ENCODE measurements around the gene MTHFD2. TPM values are rescaled to one million over a fixed set of nuclear protein-coding genes. Genes with fewer than 3 reads are reported as not detected.

The MTHFD2 gene
- total RNA-seq, 1 donor from 2014 or later = 365 TPM

- no peak overlapping the region for H2AFZ ChIP-seq (ENCODE audit: low read depth, low read length)
- H3K9ac ChIP-seq (ENCODE audit: low read length) = no peak overlapping the region
- no peaks in the 10 kb centered on the region for H4K20me1 ChIP-seq (ENCODE audit: insufficient read depth, low read length)
- no peak overlapping the region for H3K27ac ChIP-seq (ENCODE audit: low read depth, low read length)
- no peaks in the 10 kb centered on the region for H3K9me3 Mint-ChIP-seq (ENCODE audit: unreplicated experiment)
- no peaks in the 10 kb centered on the region for H3K79me2 ChIP-seq (ENCODE audit: insufficient read depth, low read length)
- DNase-seq (ENCODE audit: low read depth) = no peak
- H3K36me3 ChIP-seq (ENCODE audit: insufficient read depth, low read length) = no peaks in the 10 kb centered on the region
- H3K27ac Mint-ChIP-seq (ENCODE audit: unreplicated experiment) = no peak overlapping the region
- H3K4me1 Mint-ChIP-seq (ENCODE audit: low read depth, unreplicated experiment) = peaks cover 3% of the 10 kb centered on the region
- H3K4me1 ChIP-seq (ENCODE audit: insufficient read depth, low read length) = no peaks in the 10 kb centered on the region
- H3K36me3 Mint-ChIP-seq (ENCODE audit: low read depth, unreplicated experiment) = peaks cover 5% of the 10 kb centered on the region
- TF ChIP-seq EZH2 (IDR thresholded peaks at IDR 0.05; ENCODE audit: insufficient read depth, low read length) (no peak), CTCF (IDR thresholded peaks at IDR 0.05; ENCODE audit: insufficient read depth, low read depth, low read length) (no peak)
- no peak for FAIRE-seq
- peaks cover 21% of the 10 kb centered on the region for H3K27me3 Mint-ChIP-seq (ENCODE audit: low read depth, unreplicated experiment)
- H3K4me3 ChIP-seq (ENCODE audit: insufficient read depth, low read depth, low read length) = no peak overlapping the region
- no peaks in the 10 kb centered on the region for H3K9me3 ChIP-seq (ENCODE audit: insufficient read depth, low read depth, low read length)
- H3K4me2 ChIP-seq (ENCODE audit: low read length) = no peak overlapping the region
- peaks cover 3% of the 10 kb centered on the region for H3K27me3 ChIP-seq (ENCODE audit: insufficient read depth, low read length)
- no peak overlapping the region for H3K4me3 Mint-ChIP-seq (ENCODE audit: unreplicated experiment)
Measured at GRCh38 chr2:74255660-74256213, 57.3 kb downstream of the MTHFD2 start.

- no peaks in the 10 kb centered on the region for H3K79me2 ChIP-seq (ENCODE audit: insufficient read depth, low read length)
- H3K9ac ChIP-seq (ENCODE audit: low read length) = no peak overlapping the region
- no peak overlapping the region for H2AFZ ChIP-seq (ENCODE audit: low read depth, low read length)
- TF ChIP-seq EZH2 (IDR thresholded peaks at IDR 0.05; ENCODE audit: insufficient read depth, low read length) (no peak), CTCF (IDR thresholded peaks at IDR 0.05; ENCODE audit: insufficient read depth, low read depth, low read length) (no peak)
- no peaks in the 10 kb centered on the region for H3K27me3 ChIP-seq (ENCODE audit: insufficient read depth, low read length)
- no peaks in the 10 kb centered on the region for H3K36me3 ChIP-seq (ENCODE audit: insufficient read depth, low read length)
- H3K4me3 Mint-ChIP-seq (ENCODE audit: unreplicated experiment) = no peak overlapping the region
- H3K4me1 ChIP-seq (ENCODE audit: insufficient read depth, low read length) = no peaks in the 10 kb centered on the region
- H3K9me3 Mint-ChIP-seq (ENCODE audit: unreplicated experiment) = no peaks in the 10 kb centered on the region
- H3K9me3 ChIP-seq (ENCODE audit: insufficient read depth, low read depth, low read length) = no peaks in the 10 kb centered on the region
- peaks cover 5% of the 10 kb centered on the region for H3K36me3 Mint-ChIP-seq (ENCODE audit: low read depth, unreplicated experiment)
- no peaks in the 10 kb centered on the region for H4K20me1 ChIP-seq (ENCODE audit: insufficient read depth, low read length)
- peaks cover 5% of the 10 kb centered on the region for H3K4me1 Mint-ChIP-seq (ENCODE audit: low read depth, unreplicated experiment)
- H3K4me3 ChIP-seq (ENCODE audit: insufficient read depth, low read depth, low read length) = no peak overlapping the region
- DNase-seq (ENCODE audit: low read depth) (no peak), FAIRE-seq (no peak)
- H3K27ac Mint-ChIP-seq (ENCODE audit: unreplicated experiment) = no peak overlapping the region
- no peak overlapping the region for H3K27ac ChIP-seq (ENCODE audit: low read depth, low read length)
- H3K27me3 Mint-ChIP-seq (ENCODE audit: low read depth, unreplicated experiment) = peaks cover 24% of the 10 kb centered on the region
- no peak overlapping the region for H3K4me2 ChIP-seq (ENCODE audit: low read length)
Measured at GRCh38 chr2:74259191-74259590, 60.8 kb downstream of the MTHFD2 start.

- Mint-ChIP-seq H3K27ac (ENCODE audit: unreplicated experiment) (no peak overlapping the region), H3K36me3 (ENCODE audit: low read depth, unreplicated experiment) (peaks cover 5% of the 10 kb centered on the region), H3K4me1 (ENCODE audit: low read depth, unreplicated experiment) (peaks cover 4% of the 10 kb centered on the region), H3K27me3 (ENCODE audit: low read depth, unreplicated experiment) (peaks cover 23% of the 10 kb centered on the region), H3K4me3 (ENCODE audit: unreplicated experiment) (no peak overlapping the region), H3K9me3 (ENCODE audit: unreplicated experiment) (no peaks in the 10 kb centered on the region)
- FAIRE-seq = no peak
- H3K4me3 ChIP-seq (ENCODE audit: insufficient read depth, low read depth, low read length) = no peak overlapping the region
- H3K79me2 ChIP-seq (ENCODE audit: insufficient read depth, low read length) = no peaks in the 10 kb centered on the region
- H3K36me3 ChIP-seq (ENCODE audit: insufficient read depth, low read length) = no peaks in the 10 kb centered on the region
- H3K9me3 ChIP-seq (ENCODE audit: insufficient read depth, low read depth, low read length) = no peaks in the 10 kb centered on the region
- H3K27ac ChIP-seq (ENCODE audit: low read depth, low read length) = no peak overlapping the region
- H3K4me1 ChIP-seq (ENCODE audit: insufficient read depth, low read length) = no peaks in the 10 kb centered on the region
- no peak overlapping the region for H3K9ac ChIP-seq (ENCODE audit: low read length)
- TF ChIP-seq CTCF (IDR thresholded peaks at IDR 0.05; ENCODE audit: insufficient read depth, low read depth, low read length) (no peak), EZH2 (IDR thresholded peaks at IDR 0.05; ENCODE audit: insufficient read depth, low read length) (no peak)
- DNase-seq (ENCODE audit: low read depth) = no peak
- no peak overlapping the region for H3K4me2 ChIP-seq (ENCODE audit: low read length)
- no peaks in the 10 kb centered on the region for H3K27me3 ChIP-seq (ENCODE audit: insufficient read depth, low read length)
- H2AFZ ChIP-seq (ENCODE audit: low read depth, low read length) = no peak overlapping the region
- no peaks in the 10 kb centered on the region for H4K20me1 ChIP-seq (ENCODE audit: insufficient read depth, low read length)
Measured at GRCh38 chr2:74259733-74260132, 61.3 kb downstream of the MTHFD2 start.

Measured in astrocyte (in vitro differentiated cells and primary cell).